OCI-LY1 (cell line): ENCODE data around the gene IL1F10.

Source experiments
- CTCF ChIP-seq: fragments of 200-600 bp; sonication (generic), shearing (Covaris generic); IDR thresholded peaks from 2 replicates; pipeline ENCODE4 v1.5.1; 2017; ENCODE audit warnings: mild to moderate bottlenecking, antibody characterized with exemption, low read length, moderate library complexity, mixed read lengths
- EZH2 ChIP-seq: fragments of 200-600 bp; sonication (generic), shearing (Covaris generic); IDR thresholded peaks from 2 replicates; pipeline ENCODE4 v1.8.0; 2017; ENCODE audit warnings: borderline replicate concordance, mixed run types, mild to moderate bottlenecking, antibody characterized with exemption, low read length, moderate library complexity, mixed read lengths

- TF ChIP-seq EZH2 (no peak), CTCF (no peak)
Observed at GRCh38 chr2:113111121-113111520, 43.4 kb downstream of the IL1F10 start.
